ENCODE results near the gene MAGED4B.
"Not testable (repeated sequence)": the region's sequence is repeated elsewhere in the genome, so short reads cannot be mapped to it uniquely, and the experiment has no call there.

The MAGED4B gene, protein sequence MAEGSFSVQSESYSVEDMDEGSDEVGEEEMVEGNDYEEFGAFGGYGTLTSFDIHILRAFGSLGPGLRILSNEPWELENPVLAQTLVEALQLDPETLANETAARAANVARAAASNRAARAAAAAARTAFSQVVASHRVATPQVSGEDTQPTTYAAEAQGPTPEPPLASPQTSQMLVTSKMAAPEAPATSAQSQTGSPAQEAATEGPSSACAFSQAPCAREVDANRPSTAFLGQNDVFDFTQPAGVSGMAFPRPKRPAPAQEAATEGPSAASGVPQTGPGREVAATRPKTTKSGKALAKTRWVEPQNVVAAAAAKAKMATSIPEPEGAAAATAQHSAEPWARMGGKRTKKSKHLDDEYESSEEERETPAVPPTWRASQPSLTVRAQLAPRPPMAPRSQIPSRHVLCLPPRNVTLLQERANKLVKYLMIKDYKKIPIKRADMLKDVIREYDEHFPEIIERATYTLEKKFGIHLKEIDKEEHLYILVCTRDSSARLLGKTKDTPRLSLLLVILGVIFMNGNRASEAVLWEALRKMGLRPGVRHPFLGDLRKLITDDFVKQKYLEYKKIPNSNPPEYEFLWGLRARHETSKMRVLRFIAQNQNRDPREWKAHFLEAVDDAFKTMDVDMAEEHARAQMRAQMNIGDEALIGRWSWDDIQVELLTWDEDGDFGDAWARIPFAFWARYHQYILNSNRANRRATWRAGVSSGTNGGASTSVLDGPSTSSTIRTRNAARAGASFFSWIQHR

DNA sequence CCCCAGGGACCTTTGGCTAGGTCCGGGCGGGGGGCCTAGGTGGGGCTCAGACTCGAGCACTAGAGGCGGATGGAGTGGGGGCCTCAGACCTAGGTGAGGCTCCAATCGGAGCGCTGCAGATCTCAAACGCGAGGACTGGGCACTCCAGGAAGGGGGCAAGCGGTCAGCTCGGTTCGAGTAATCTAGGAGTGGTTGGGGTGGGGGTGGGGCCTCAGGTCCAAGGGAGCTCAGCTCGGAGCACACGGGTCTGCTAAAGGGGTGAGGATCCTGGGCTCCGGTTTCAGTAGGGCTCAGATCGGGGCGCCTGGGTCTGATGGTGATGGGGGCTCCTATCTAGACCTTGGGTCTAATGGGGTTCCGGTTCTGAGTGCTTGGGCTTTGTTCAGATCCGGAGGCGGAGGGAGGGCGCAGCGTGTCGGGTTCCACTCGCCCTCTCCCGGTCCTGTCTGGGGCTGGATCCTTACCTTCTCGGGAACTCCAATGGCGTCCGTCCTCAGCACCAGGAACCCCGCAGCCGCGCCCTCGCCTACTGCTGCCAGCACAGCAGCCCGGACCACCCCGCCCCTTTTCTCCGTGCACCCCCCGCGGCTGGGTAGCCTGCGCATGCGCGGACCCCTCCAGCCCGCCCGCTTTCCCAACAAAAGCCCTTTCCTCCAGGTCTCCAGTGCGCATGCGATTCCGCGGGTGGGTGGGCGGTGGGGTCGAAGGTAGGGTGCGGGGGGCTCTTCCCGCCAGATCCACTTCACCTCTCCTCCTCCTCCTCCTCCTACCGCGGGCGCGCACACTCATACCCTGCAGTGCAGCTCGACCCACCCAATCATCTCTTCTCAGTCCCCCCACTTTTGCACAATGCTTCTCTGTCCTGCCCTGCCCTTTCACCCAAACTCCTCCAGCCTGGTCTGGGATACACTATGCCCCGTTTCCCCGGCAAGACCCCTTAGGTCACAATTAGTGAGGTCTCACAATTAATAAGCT, at the start of gene MAGED4B:
MAGED4B (minus strand) TSS at position 518 of the 975 bp plus-strand sequence. CDS start 1,011 bp downstream, outside the sequence.
- DNase-seq (ENCODE audit: low read depth in 3 of 3) = not testable (repeated sequence)

GRCh38 chrX:52118262-52118661, 49.3 kb upstream of the MAGED4B start:
- DNase-seq (ENCODE audit: low read depth in 3 of 3) = no peak

DNA sequence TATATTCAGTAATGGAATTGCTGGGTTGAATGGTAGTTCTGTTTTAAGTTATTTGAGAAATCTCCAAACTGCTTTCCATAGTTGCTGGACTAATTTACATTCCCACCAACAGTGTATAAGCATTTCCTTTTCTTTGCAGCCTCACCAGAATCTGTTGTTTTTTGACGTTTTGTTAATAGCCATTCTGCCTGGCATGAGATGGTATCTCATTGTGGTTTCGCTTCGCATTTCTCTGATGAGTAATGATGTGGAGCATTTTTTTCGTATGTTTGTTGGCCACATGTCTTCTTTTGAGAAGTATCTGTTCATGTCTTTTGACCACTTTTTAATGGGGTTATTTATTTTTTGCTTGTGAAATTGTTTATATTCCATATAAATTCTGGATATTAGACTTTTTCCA, 13.6 kb upstream of the MAGED4B start:
- DNase-seq (ENCODE audit: low read depth in 3 of 3) = no peak

DNA sequence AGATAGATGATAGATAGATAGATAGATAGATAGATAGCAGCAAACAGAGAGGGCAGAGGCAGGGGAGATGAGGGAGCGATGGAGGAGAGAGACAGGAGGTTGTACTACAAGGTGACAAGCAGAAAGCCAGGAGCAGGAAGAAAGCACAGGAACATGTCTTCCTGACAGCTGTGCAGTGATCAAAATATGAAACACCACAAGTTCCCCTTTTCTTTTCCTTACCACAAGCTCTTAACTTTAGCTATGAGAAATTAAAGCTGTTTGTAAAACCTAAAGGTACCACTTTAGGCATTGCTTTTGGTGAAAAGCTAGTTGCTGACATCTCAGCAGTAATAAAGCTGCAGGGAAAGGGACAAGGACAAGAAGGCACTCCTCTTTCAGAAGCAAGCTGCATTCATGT, 9.1 kb upstream of the MAGED4B start:
- DNase-seq (ENCODE audit: low read depth in 3 of 3) = no peak

DNA sequence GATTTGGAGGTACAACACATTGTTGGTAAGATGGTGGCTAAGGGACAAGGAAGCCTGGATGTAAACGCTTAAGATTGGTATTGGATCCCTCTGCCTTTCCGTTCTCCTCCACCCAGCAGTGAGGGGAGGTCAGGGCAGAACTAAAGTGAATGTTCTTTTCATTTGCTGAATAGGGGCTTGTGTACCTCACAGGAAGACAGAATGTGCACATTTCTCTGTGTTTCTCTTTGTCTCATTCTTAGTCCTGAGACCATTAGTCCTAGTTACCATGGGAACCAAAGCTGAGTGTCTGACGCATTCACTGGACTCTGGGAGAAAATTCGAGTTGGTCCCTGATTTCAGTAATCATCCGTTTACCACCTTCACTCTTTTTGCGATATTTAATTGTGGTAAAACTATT, 26.7 kb downstream of the MAGED4B start:
- DNase-seq (ENCODE audit: low read depth in 3 of 3) = not testable (repeated sequence)

- no peak for DNase-seq (ENCODE audit: low read depth in 3 of 3)
These were observed 34.8 kb downstream of the MAGED4B start for GRCh38 chrX:52034211-52034610.

DNA sequence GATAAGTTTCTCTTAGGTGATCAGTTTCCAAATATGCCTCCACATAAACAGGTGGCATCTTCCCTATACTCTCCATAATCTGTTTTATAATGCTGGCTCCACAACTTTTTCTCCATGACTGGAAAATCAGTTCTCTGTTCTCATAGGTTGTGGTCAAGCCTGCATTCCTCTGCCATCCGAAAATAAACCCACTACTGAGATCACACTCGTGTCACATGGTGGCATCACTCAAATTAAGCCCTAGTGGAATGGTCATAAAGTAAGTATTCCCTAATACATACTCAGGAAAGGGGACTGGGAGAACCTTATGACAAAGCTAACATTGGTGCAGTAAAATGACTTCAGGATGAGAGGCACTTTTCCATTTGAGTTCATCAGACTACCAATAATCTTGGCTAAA, 37.6 kb downstream of the MAGED4B start:
- DNase-seq (ENCODE audit: low read depth in 3 of 3) = no peak

- no peak for DNase-seq (ENCODE audit: low read depth in 3 of 3)
These were observed 53.2 kb downstream of the MAGED4B start for GRCh38 chrX:52015794-52016193.

Data from stimulated activated CD4-positive, alpha-beta T cell treated with anti-CD3 and anti-CD28 coated beads, TNF-alpha, amount 100 ng/mL, for 4 hours (primary cell).